HCEC 1CT (cell line): ENCODE data around the gene IARS2.
"Not testable (repeated sequence)": the region's sequence is repeated elsewhere in the genome, so short reads cannot be mapped to it uniquely, and the experiment has no call there.

Experiments used
- DNase-seq: peaks from one replicate; pipeline ENCODE4 v3.0.0-alpha.2; 2017

The IARS2 gene

GRCh38 chr1:220094016-220094911 is at the start of gene IARS2:
Gene IARS2 (plus strand): TSS chr1:220094132. CDS start chr1:220094217, 85 bp downstream.
- DNase-seq = peak; percentile 86

- DNase-seq = no peak
These were observed 49.1 kb upstream of the IARS2 start for GRCh38 chr1:220044678-220045355.

- DNase-seq = no peak
These were observed 48.4 kb upstream of the IARS2 start for GRCh38 chr1:220045356-220046051.

- peak; percentile 99 for DNase-seq
These were observed 47.6 kb upstream of the IARS2 start, which contains the start of gene EPRS1 for GRCh38 chr1:220046052-220046930. Gene EPRS1 (minus strand): TSS chr1:220046505. CDS start chr1:220046388, 117 bp downstream.

- DNase-seq = no peak
These were observed 37.6 kb upstream of the IARS2 start for GRCh38 chr1:220056374-220056773.

GRCh38 chr1:220060876-220061275 is 33.1 kb upstream of the IARS2 start:
- DNase-seq = no peak

- DNase-seq = no peak
These were observed 31.3 kb upstream of the IARS2 start for GRCh38 chr1:220062629-220063028.

GRCh38 chr1:220067269-220068204 is 26.4 kb upstream of the IARS2 start:
- DNase-seq = peak; percentile 63

GRCh38 chr1:220076861-220077762 is 16.8 kb upstream of the IARS2 start:
- peak; percentile 4 for DNase-seq

- no peak for DNase-seq
These were observed 16.0 kb upstream of the IARS2 start for GRCh38 chr1:220077887-220078286.

GRCh38 chr1:220084460-220084859 is 9.5 kb upstream of the IARS2 start:
- peak; percentile 4 for DNase-seq

- not testable (repeated sequence) for DNase-seq
These were observed 7.7 kb upstream of the IARS2 start for GRCh38 chr1:220086261-220086686.

GRCh38 chr1:220089650-220090556 is 4.0 kb upstream of the IARS2 start, which contains the start of gene BPNT1:
Gene BPNT1 (minus strand): TSS chr1:220089788. CDS start chr1:220079846, 9,942 bp downstream.
- DNase-seq = peak; percentile 86

GRCh38 chr1:220092694-220093093 is 1.2 kb upstream of the IARS2 start:
- no peak for DNase-seq

- DNase-seq = no peak
These were observed 444 bp upstream of the IARS2 start for GRCh38 chr1:220093361-220094015.

- DNase-seq = no peak
These were observed 5.9 kb downstream of the IARS2 start for GRCh38 chr1:220099826-220100225.

- DNase-seq = not testable (repeated sequence)
These were observed 16.5 kb downstream of the IARS2 start for GRCh38 chr1:220110473-220110872.

GRCh38 chr1:220112600-220112999 is 18.7 kb downstream of the IARS2 start:
- not testable (repeated sequence) for DNase-seq
